HG03039 (cell line): Measurements from ENCODE around the gene MAPKAP1.

Experiments used
- ATAC-seq: cut with Tn5 transposase; IDR thresholded peaks from one replicate; pipeline ENCODE4 v1.9.1; 2021; ENCODE audit warnings: mild to moderate bottlenecking, moderate library complexity; ENCODE audit not compliant: unreplicated experiment

MAPKAP1 gene

DNA sequence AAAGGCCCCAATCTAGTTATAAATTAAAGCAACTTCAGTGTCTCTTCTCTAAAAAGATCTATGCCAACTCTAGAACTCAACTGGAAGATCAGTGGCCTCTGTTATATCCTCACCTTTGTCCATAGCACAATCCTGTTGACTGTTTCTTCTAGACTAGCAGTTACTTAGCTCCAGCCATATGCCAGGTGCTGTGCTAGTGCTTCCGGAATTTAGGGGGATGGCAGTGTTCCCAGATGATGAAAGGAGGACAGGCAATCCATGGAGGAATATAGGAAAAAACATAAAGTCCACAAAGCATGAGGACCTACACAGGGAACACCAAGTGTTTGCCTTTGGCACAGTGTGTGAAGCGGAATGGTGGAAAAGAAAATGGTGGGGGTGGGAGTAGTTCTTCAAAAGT, 214.3 kb downstream of the MAPKAP1 start:
- no peak for ATAC-seq

DNA sequence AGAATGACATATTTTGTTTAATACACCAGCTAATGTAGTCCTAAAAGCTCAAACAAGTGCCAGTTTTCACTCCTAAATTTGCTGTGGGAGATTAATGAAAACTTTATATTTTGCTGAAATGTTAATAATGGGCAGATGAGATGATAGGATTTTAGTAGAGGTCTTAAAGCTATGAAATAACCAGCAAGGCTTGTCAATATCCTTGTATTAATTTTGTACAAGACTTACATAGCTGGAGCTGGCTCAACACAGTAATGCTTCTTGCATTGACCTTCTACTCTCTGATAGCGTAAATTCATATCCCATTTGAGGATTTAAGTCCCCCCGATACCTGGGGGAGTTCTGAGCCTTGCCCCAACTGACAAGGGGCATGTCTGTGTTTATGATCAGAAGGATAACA, 219.2 kb downstream of the MAPKAP1 start:
- ATAC-seq = no peak

- no peak for ATAC-seq
Observed at GRCh38 chr9:125486576-125486975, 220.4 kb downstream of the MAPKAP1 start.

DNA sequence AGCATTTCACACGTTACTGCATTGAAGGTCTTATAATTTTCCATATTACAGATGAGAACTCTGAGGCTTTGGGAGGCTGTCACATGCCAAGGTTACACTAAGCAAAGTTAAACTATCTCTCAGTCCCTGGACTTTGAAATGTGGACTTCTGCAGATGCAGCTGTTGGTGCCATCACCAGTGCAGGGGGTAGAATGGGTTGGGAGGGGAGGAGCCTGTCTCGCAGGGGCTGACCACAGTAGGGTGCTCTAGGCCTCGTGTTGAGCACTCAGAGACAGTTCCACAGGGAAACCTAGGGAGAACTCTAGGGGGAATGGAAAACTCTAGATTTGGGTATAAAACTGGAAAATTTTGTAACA, 220.9 kb downstream of the MAPKAP1 start:
- ATAC-seq = no peak

DNA sequence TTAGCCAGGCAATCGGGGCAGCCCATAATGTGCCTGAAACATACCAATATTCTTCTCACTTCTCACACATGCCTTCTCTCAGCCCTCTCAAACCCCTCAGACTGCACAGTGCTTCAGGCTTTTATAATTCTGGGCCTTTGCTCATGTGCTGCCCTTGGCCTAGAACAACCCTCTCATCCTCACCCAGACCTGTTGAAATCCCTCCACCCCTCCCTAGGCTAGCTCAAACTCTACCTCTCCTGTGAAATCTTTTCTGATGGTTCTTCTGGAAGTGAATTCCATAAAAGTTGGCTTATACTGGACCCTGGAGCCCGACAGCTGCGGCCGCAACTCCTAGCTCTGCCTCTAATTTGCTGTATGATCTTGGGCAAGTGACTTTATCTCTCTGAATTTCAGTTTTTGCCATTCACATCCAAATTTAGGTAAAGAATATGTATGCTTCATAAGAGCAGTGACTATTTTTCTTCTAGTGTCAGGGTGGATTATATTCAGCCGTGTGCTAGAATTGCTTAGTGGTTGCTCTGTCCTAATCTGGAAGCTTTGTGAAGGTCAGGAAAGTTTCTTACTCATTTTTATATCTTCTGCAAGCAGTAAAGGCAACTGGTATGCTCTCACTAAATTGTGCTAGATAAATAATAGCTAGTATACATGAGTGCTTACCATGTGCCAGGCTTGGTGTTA, 221.4 kb downstream of the MAPKAP1 start:
- ATAC-seq = no peak

DNA sequence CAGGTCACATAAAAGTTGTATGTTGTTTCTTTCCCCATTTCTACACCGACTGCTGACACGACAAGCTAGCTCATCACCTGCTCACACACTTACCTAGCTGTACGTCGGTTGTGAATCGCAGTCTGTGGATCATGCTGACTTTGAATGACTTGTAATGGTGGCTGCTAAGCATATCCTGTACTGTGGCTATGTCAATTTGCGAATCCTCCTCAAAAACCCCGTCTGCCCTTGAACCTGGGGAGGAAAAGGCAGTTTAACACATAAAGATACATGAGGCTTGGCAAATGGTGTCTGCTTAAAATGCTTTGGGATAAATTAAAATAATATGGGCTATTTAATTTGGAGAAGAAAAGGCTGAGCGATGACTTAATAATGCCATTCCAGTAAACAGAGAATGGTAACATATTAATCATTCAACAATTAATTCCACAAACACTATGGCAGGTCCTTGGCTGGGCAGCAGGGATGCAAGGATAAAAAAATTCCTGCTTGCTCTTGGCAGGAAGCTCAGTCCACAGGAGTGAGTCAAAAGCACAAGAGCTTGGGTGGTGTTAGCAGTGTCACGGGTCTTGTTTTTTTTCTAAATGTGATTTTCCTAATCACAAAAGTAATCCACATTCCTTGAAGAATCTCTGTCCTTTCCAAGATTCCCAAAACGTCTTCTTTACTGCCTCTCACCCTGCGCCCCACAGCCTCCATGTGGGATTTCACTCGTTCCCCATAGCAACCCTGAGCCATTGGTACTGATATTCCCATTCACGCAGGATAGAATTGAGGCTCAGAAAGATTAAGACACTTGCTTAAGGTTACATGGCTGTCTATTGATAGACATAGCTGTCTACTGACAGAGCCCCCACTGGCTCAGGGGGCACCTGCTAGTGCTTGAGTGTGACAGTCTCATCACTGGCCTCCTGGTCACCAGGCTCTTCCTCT, 222.4 kb downstream of the MAPKAP1 start:
- no peak for ATAC-seq

- no peak for ATAC-seq
Observed at GRCh38 chr9:125483697-125484096, 223.3 kb downstream of the MAPKAP1 start.

DNA sequence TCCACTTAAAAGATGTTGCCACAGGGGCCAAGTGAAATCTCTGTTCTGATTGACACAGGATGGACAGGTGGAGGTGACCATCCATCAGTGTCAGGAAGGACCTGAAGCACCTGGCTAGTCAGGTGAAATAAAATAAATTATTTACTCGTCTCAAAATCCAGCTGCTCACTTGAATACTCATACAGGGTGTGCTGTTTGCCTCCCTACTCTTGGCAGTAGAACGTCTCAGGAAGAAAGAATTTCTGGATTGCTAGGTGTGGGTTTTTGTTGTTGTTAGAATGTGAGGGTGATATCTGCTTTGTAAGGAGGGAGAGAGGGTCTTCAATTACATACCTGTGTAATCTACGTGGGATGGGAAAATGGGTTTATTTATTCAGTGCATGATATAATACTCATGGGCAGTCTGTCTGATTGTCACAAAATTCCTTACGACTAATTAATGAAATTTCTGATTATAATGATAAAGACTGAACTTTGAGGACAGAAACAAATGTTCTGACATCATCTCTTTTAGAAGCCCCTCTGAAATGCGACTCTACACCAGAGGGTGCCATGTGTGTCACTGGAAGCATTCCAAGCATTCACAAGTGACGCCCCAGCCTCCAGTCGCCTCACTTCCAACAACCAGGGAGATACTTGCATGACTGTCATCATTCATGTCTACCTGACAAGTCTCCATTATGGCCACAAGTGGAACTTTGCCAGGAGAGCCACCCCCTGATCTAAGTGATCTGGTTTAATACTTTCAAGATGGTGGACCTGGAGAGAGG, 227.0 kb downstream of the MAPKAP1 start:
- no peak for ATAC-seq

GRCh38 chr9:125477089-125477544, 229.9 kb downstream of the MAPKAP1 start:
- ATAC-seq = no peak

DNA sequence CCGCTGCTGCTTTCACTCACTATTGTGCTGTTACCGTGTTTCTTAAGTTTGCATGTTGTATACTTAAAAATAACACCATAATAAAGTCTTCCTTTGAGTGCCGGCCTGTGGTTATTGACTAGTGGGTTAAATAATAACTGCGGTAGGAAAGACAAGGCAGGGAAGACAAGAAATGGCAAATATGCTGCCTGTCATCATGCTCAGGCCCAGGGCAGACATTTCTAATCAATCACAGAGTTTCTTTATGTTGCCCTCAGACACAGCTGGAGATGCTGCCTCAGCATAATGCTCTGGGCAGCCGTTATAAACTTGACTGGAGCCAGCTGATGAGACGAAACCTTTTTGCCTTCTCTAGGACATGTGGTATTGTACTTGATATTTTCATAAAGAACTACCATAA, 230.4 kb downstream of the MAPKAP1 start:
- ATAC-seq = no peak

DNA sequence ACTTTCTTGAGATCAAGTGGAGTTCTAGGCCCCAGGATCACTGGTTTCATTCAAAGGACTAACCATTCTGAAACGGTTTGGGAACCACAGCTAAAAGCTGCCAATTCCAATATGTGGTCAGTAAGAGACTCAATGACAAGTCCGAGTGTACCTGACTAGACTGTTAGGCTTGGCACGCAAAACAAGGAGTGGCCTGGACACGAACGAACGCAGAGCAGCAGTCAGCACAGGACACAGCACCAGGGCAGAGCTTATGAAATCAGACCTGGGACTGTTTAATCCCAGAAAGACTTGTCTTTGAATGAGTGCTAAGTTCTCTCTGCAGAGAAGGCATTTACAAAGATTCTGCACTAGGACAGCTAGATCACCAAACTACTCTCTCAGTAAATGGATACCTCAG, 231.6 kb downstream of the MAPKAP1 start:
- no peak for ATAC-seq

DNA sequence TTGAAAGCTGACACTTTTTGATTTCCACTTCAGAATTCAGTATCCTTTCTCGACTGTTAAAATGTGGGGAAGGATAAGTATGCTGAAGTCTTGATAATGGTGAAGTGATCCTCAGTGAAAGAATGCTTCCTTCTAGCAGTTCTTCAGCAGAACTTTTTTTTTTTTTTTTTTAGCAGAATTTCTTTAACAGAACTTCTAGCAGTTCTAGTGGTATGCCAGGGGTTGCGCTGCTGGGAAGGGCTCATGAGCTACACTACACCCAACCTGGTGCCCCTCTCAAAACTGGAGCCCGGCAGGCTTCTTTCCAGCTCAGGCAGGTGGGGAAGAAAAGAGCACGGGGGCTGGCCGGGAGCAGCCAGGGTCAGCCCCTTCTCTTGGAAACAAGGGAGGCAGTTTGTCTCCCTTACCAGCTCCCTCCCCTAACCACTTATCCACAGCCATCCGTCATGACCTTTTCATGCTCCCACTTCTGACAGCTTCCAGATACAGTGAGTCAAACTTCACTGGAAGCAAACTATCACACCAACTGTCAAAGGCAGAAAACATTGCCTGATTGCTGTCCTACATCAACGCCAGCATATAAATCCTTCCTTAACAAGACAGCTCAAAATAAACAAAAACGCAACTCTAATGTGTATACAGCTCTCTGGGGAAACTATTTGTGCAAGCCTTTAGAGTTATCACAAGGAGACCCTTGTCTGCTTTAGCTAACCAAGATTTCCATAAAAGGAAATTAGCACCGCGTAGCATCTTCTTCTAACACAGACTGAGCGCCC, 233.9 kb downstream of the MAPKAP1 start:
- no peak for ATAC-seq

DNA sequence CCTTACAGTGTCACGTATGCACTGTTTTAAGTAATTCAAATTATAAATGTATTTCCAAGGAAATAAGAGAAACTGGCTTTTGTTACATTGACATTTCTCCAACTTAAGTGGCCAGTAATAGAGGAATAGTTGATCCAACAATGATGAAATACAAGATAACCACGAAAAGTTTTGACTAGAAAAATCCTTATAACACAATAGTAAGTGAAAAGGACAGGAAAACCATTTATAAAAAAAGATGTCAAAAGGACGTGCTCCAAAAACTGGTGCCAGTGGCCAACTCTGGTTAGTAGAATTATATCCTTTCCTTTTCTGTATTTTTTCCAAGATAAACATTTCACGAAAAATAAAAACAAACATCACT, 234.5 kb downstream of the MAPKAP1 start:
- ATAC-seq = no peak

DNA sequence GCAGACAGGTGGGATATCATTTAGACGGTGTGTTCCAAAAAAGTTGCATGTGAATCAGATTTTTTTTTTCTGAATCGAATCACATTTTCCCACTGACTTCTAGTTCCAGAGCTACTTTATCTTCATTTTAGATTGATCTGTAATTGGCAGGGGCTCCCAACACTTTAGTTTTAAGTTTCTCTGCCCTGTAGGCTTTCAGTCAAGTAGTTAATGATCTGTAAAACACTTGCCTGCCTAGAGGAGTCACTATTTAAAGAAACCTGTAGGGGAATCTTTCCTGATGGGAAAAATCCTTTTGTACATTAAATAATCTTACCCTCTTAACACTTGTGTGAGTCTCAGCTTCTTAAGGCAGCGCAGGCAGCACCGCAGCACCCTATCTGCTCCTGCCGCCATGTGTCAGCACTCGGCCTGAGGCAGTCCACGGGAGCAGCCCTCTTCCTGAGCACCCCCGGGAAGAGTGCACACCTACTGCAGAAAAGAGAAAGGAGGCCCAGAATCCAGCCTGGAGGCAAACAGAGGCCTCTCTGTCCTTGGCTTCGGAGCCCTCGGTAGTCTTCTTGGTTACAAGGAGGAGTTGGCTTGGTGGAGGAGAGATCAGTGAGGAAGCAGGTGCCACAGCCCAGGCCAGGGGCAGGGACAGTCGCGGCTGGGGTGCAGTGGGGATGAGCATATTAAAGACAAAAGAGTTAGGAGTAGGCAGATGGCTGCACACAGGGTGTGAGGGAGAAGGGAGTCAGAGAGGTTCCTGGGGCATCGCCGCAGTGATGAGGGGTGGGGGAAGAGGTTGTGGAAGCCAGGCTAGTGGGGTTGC, 236.0 kb downstream of the MAPKAP1 start:
- no peak for ATAC-seq

- ATAC-seq = no peak
Observed at GRCh38 chr9:125470189-125470588, 236.8 kb downstream of the MAPKAP1 start.

DNA sequence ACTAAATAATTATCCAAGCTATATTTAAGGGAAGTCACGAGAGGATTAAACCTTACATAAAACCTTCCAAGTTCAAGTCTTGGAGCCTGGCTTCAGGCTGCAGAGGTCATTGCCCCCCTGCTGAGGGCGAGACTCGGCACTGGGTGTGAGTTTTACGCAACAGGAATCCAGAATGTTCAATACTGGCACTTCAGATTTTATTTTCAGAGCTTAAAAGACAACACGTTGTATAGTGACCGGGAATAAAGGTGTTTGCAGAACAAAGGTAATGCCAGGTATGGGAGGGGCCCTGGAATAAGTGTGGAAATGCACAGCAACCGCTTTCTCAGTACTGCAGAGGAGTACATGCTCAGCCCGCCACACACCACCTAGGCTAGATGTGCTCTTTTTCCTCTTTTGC, 238.4 kb downstream of the MAPKAP1 start:
- no peak for ATAC-seq

GRCh38 chr9:125467116-125467740, 239.8 kb downstream of the MAPKAP1 start:
- no peak for ATAC-seq

DNA sequence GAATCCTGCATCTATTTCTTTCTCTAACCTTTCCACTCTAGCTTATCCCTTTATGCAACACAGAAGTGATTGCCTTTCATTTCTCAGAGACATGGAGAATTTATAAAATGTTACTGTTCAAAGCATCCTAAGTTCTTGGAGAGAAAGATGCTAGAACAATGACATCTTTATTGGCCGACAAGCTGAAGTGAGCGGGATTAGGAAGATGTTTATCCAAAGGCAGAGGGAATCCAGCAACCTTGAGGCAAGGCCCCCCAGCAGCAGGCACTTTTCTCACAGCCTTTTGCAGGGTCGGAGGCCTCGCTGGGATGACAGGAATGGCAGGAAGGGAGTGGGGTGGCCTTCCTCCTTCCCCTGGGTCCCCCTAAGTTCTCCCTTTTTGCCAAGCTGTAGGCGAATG, 240.6 kb downstream of the MAPKAP1 start:
- ATAC-seq = no peak

- no peak for ATAC-seq
Observed at GRCh38 chr9:125464591-125465385, 242.2 kb downstream of the MAPKAP1 start.
